Kidney (tissue), 14 donors: Measurements from ENCODE around the gene VPS72. TPM values are rescaled to one million over a fixed set of nuclear protein-coding genes. Genes with fewer than 3 reads are reported as not detected.

ENCODE experiments used
- DNase-seq, 5 donors: peaks; one replicate each; pipeline ENCODE4 v3.0.0-alpha.2; 2013 to 2020
- FAIRE-seq: peaks from 2 replicates; lab custom pipeline; 2012; peaks lifted over from hg19 to GRCh38; lab: Jason Lieb, UNC
- H3K27ac ChIP-seq, 2 donors: one replicate each; pipeline ENCODE4 v1.7.0; 2013; ENCODE audit warnings: low read depth in 2 of 2, low read length in 2 of 2, inconsistent platforms in 1 of 2
- H3K27me3 ChIP-seq: one replicate; pipeline ENCODE4 v1.7.1; 2013; ENCODE audit warnings: low read length, inconsistent platforms; ENCODE audit not compliant: control insufficient read depth, insufficient read depth
- H3K36me3 ChIP-seq, 3 donors: one replicate each; pipeline versions ENCODE4 v1.7.0 to v1.7.1; 2013; ENCODE audit warnings: low read length in 3 of 3, control low read depth in 1 of 3, inconsistent platforms in 1 of 3; ENCODE audit not compliant: insufficient read depth in 3 of 3, control insufficient read depth in 2 of 3
- H3K4me1 ChIP-seq, 3 donors: one replicate each; pipeline versions ENCODE4 v1.7.0 to v1.7.1; 2013; ENCODE audit warnings: low read length in 3 of 3, inconsistent platforms in 1 of 3, low read depth in 1 of 3; ENCODE audit not compliant: control insufficient read depth in 2 of 3, insufficient read depth in 2 of 3
- H3K4me3 ChIP-seq, 3 donors: one replicate each; pipeline versions ENCODE4 v1.7.0 to v1.8.1; 2013; ENCODE audit warnings: low read length in 3 of 3, control low read depth in 1 of 3, inconsistent platforms in 1 of 3
- H3K9ac ChIP-seq, 3 donors: one replicate each; pipeline versions ENCODE4 v1.7.0 to v1.7.1; 2013; ENCODE audit warnings: low read length in 3 of 3, control low read depth in 1 of 3, inconsistent platforms in 1 of 3
- H3K9me3 ChIP-seq, 3 donors: one replicate each; pipeline versions ENCODE4 v1.7.0 to v1.7.1; 2013; ENCODE audit warnings: low read length in 3 of 3, control low read depth in 1 of 3, inconsistent platforms in 1 of 3; ENCODE audit not compliant: control insufficient read depth in 2 of 3, insufficient read depth in 1 of 3
- CTCF ChIP-seq: IDR thresholded peaks from 3 replicates; pipeline ENCODE4 v1.5.1; 2012; ENCODE audit warnings: mild to moderate bottlenecking, moderate library complexity, borderline replicate concordance; ENCODE audit not compliant: insufficient read depth; ENCODE audit errors: extremely low read depth
- intact Hi-C: fragments of 100-400 bp; cut with DNase I; formaldehyde crosslinking; loops from one replicate; pipeline ENCODE4 v1.11.1; 2022
- polyA plus RNA-seq: library from polyadenylated mRNA; stranded (reverse); fragments of 350-450 nt; fragmentation: Illumina TruSeq; extraction: RNeasy Lipid Tissue Mini Kit (QIAGEN cat#74804); gene quantifications from one replicate; pipeline ENCODE4 v1.2.3, GENCODE V29; 2014; ENCODE audit warnings: low read depth, low replicate concordance; ENCODE audit not compliant: insufficient read depth
- total RNA-seq: library from RNA; stranded (reverse); fragmentation: NEBNext Ultra II Directional; extraction: Animal tissue kit (Norgen Biotek cat#: 25700); gene quantifications from one replicate; pipeline ENCODE4 v1.2.1, GENCODE V29; 2021
- donor health status: control.
- donor health status: control.
- donor health status: control.
- donor health status: control.
- donor health status: control.
- donor health status: DM: yes; HTN: yes; CAD: no.
- donor health status: Normal renal cell carcinoma (clear cell type).

VPS72 gene
- total and polyA plus RNA-seq, 2 donors from 2014 or later = 38.2 to 52.6 TPM

GRCh38 chr1:151143986-151144385 is 46.0 kb downstream of the VPS72 start:
- H3K27ac ChIP-seq = no peak overlapping the region
- H3K9ac ChIP-seq = no peak overlapping the region
- H3K4me3 ChIP-seq = no peak overlapping the region
- TF ChIP-seq CTCF = no peak
- intact Hi-C loops = no loop called here
- FAIRE-seq = no peak
- no peaks in the 10 kb centered on the region for H3K27me3 ChIP-seq
- H3K4me1 ChIP-seq = peaks cover 0 to 33% (median 16%) of the 10 kb centered on the region in 3 donors
- no peaks in the 10 kb centered on the region for H3K9me3 ChIP-seq
- peak in 2 of 5 donors; percentile 43 to 44 for DNase-seq
- H3K36me3 ChIP-seq = peaks cover 0 to 2% (median 0%) of the 10 kb centered on the region in 3 donors

- FAIRE-seq (no peak), DNase-seq (no peak)
- H3K27me3 ChIP-seq = no peaks in the 10 kb centered on the region
- no peak overlapping the region for H3K4me3 ChIP-seq
- no peak overlapping the region for H3K9ac ChIP-seq
- intact Hi-C loops = no loop called here
- H3K9me3 ChIP-seq = no peaks in the 10 kb centered on the region
- no peak for TF ChIP-seq CTCF
- H3K36me3 ChIP-seq = peaks cover 0 to 2% (median 0%) of the 10 kb centered on the region in 3 donors
- H3K27ac ChIP-seq = no peak overlapping the region
- peaks cover 0 to 32% (median 16%) of the 10 kb centered on the region in 3 donors for H3K4me1 ChIP-seq
Measured at GRCh38 chr1:151143057-151143435, 47.0 kb downstream of the VPS72 start.

- intact Hi-C loops = no loop called here
- Histone ChIP-seq H3K9me3 (no peaks in the 10 kb centered on the region), H3K4me3 (no peak overlapping the region), H3K36me3 (peaks cover 0 to 2% (median 0%) of the 10 kb centered on the region in 3 donors), H3K27ac (no peak overlapping the region), H3K9ac (no peak overlapping the region), H3K27me3 (no peaks in the 10 kb centered on the region), H3K4me1 (peaks cover 0 to 30% (median 16%) of the 10 kb centered on the region in 3 donors)
- no peak for FAIRE-seq
- no peak for TF ChIP-seq CTCF
- DNase-seq = peak in 1 of 5 donors; percentile 43
Measured at GRCh38 chr1:151142411-151143056, 47.5 kb downstream of the VPS72 start.

- intact Hi-C loops = no loop called here
Measured at GRCh38 chr1:151137789-151138188, 52.2 kb downstream of the VPS72 start.

More at GRCh38 chr1:151137789-151138188, 52.2 kb downstream of the VPS72 start:
- H3K4me1 ChIP-seq = peaks cover 0 to 5% (median 0%) of the 10 kb centered on the region in 3 donors
- no peak for TF ChIP-seq CTCF
- peaks cover 0 to 24% (median 4%) of the 10 kb centered on the region in 3 donors for H3K36me3 ChIP-seq
- H3K4me3 ChIP-seq = no peak overlapping the region
- H3K9ac ChIP-seq = no peak overlapping the region
- H3K9me3 ChIP-seq = no peaks in the 10 kb centered on the region
- FAIRE-seq (no peak), DNase-seq (no peak)
- H3K27me3 ChIP-seq = no peaks in the 10 kb centered on the region
- H3K27ac ChIP-seq = no peak overlapping the region
